GDM1 (cell line): ENCODE measurements around the gene PIN1.
"Not testable (repeated sequence)": the region's sequence is repeated elsewhere in the genome, so short reads cannot be mapped to it uniquely, and the experiment has no call there.

Source experiments
- DNase-seq: peaks from one replicate; lab custom pipeline; 2025; lab: John Stamatoyannopoulos, UW

PIN1 gene

GRCh38 chr19:9818734-9819595 lies 16.2 kb upstream of the PIN1 start, which contains the start of gene FBXL12:
TSS of gene FBXL12 (minus strand) at chr19:9819079. CDS start at chr19:9818813, 266 bp downstream.
- peak; percentile 100 for DNase-seq

- DNase-seq, result no peak
These were observed 15.6 kb upstream of the PIN1 start for GRCh38 chr19:9819596-9819909.

GRCh38 chr19:9820034-9820433 lies 15.1 kb upstream of the PIN1 start:
- not testable (repeated sequence) for DNase-seq

- no peak for DNase-seq
These were observed 11.3 kb upstream of the PIN1 start for GRCh38 chr19:9823816-9824215.

GRCh38 chr19:9827289-9828238 lies 7.6 kb upstream of the PIN1 start, which contains the start of gene UBL5:
TSS of gene UBL5 (plus strand) at chr19:9827918. CDS start at chr19:9828338, 420 bp downstream.
- DNase-seq, result peak; percentile 80

- DNase-seq, result no peak
These were observed 6.5 kb upstream of the PIN1 start for GRCh38 chr19:9828551-9829063.

- no peak for DNase-seq
These were observed 802 bp upstream of the PIN1 start for GRCh38 chr19:9834307-9834725.

- no peak for DNase-seq
These were observed 410 bp downstream of the PIN1 start for GRCh38 chr19:9835507-9835949.

GRCh38 chr19:9836021-9836420 lies 903 bp downstream of the PIN1 start:
- DNase-seq, result no peak

GRCh38 chr19:9838324-9838723 lies 3.2 kb downstream of the PIN1 start:
- DNase-seq, result no peak

- DNase-seq, result no peak
These were observed 4.3 kb downstream of the PIN1 start for GRCh38 chr19:9839415-9839814.

- DNase-seq, result no peak
These were observed 7.9 kb downstream of the PIN1 start for GRCh38 chr19:9842834-9843625.

- DNase-seq, result not testable (repeated sequence)
These were observed 8.6 kb downstream of the PIN1 start for GRCh38 chr19:9843626-9844273.

- DNase-seq, result no peak
These were observed 12.1 kb downstream of the PIN1 start for GRCh38 chr19:9847087-9847671.

GRCh38 chr19:9848060-9848459 lies 12.9 kb downstream of the PIN1 start:
- DNase-seq, result no peak

GRCh38 chr19:9848762-9849161 lies 13.6 kb downstream of the PIN1 start:
- DNase-seq, result no peak

GRCh38 chr19:9849791-9850190 lies 14.7 kb downstream of the PIN1 start:
- no peak for DNase-seq

GRCh38 chr19:9850235-9850959 lies 15.3 kb downstream of the PIN1 start:
- DNase-seq, result no peak

- DNase-seq, result no peak
These were observed 19.2 kb downstream of the PIN1 start for GRCh38 chr19:9854282-9854846.

- no peak for DNase-seq
These were observed 21.5 kb downstream of the PIN1 start for GRCh38 chr19:9856609-9857008.
